ENCODE data around the gene PDP2. TPM values are rescaled to one million over a fixed set of nuclear protein-coding genes. Genes with fewer than 3 reads are reported as not detected.

Gene PDP2
- total RNA-seq, 1 experiment from 2014 or later: 42.0 TPM

GRCh38 chr16:66937725-66938337 lies 57.5 kb downstream of the PDP2 start:
- H3K4me3 ChIP-seq (ENCODE audit: low read depth, low read length, poor library complexity, severe bottlenecking): no peak overlapping the region
- POLR2A ChIA-PET (ENCODE audit: low non-redundant PET): no interaction called here
- DNase-seq (ENCODE audit: low spot score): no peak
- no TSS peak for BruUV-seq (replicated peaks)
- TF ChIP-seq, protein P1, sequence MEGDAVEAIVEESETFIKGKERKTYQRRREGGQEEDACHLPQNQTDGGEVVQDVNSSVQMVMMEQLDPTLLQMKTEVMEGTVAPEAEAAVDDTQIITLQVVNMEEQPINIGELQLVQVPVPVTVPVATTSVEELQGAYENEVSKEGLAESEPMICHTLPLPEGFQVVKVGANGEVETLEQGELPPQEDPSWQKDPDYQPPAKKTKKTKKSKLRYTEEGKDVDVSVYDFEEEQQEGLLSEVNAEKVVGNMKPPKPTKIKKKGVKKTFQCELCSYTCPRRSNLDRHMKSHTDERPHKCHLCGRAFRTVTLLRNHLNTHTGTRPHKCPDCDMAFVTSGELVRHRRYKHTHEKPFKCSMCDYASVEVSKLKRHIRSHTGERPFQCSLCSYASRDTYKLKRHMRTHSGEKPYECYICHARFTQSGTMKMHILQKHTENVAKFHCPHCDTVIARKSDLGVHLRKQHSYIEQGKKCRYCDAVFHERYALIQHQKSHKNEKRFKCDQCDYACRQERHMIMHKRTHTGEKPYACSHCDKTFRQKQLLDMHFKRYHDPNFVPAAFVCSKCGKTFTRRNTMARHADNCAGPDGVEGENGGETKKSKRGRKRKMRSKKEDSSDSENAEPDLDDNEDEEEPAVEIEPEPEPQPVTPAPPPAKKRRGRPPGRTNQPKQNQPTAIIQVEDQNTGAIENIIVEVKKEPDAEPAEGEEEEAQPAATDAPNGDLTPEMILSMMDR (conservative IDR thresholded peaks at IDR 0.05; ENCODE audit: low read depth, low read length): no peak
- no peak for TF ChIP-seq EZH2 (IDR thresholded peaks at IDR 0.05; ENCODE audit: borderline replicate concordance, low read depth, low read length, poor library complexity, severe bottlenecking)
- H3K4me1 ChIP-seq (ENCODE audit: insufficient read depth, low read length, poor library complexity, severe bottlenecking): peaks cover 17% of the 10 kb centered on the region
- no peaks in the 10 kb centered on the region for H3K9me3 ChIP-seq (ENCODE audit: low read depth, low read length, poor library complexity, severe bottlenecking)
- intact Hi-C loops (cut with micrococcal nuclease; ENCODE audit: unreplicated experiment): no loop called here
- H3K36me3 ChIP-seq (ENCODE audit: insufficient read depth, low read length, poor library complexity, severe bottlenecking): peaks cover 31% of the 10 kb centered on the region
- CTCF ChIA-PET: no interaction called here
- no peaks in the 10 kb centered on the region for H3K27me3 ChIP-seq (replicated peaks; ENCODE audit: insufficient read depth, low read depth, low read length, poor library complexity)
- no peak overlapping the region for H3K27ac ChIP-seq (ENCODE audit: low read depth, low read length, poor library complexity, severe bottlenecking)

- Histone ChIP-seq H3K9me3 (ENCODE audit: low read depth, low read length, poor library complexity, severe bottlenecking) (no peaks in the 10 kb centered on the region), H3K27ac (ENCODE audit: low read depth, low read length, poor library complexity, severe bottlenecking) (no peak overlapping the region), H3K27me3 (replicated peaks; ENCODE audit: insufficient read depth, low read depth, low read length, poor library complexity) (no peaks in the 10 kb centered on the region), H3K36me3 (ENCODE audit: insufficient read depth, low read length, poor library complexity, severe bottlenecking) (peaks cover 38% of the 10 kb centered on the region), H3K4me3 (ENCODE audit: low read depth, low read length, poor library complexity, severe bottlenecking) (no peak overlapping the region), H3K4me1 (ENCODE audit: insufficient read depth, low read length, poor library complexity, severe bottlenecking) (peaks cover 8% of the 10 kb centered on the region)
- no TSS peak for BruUV-seq (replicated peaks)
- ChIA-PET POLR2A (ENCODE audit: low non-redundant PET) (no interaction called here), CTCF (no interaction called here)
- TF ChIP-seq, protein P1 (conservative IDR thresholded peaks at IDR 0.05; ENCODE audit: low read depth, low read length): no peak
- TF ChIP-seq EZH2 (IDR thresholded peaks at IDR 0.05; ENCODE audit: borderline replicate concordance, low read depth, low read length, poor library complexity, severe bottlenecking): no peak
- DNase-seq (ENCODE audit: low spot score): no peak
- intact Hi-C loops (cut with micrococcal nuclease; ENCODE audit: unreplicated experiment): no loop called here
These were observed 59.1 kb downstream of the PDP2 start for GRCh38 chr16:66939366-66939765.

- H3K36me3 ChIP-seq (ENCODE audit: insufficient read depth, low read length, poor library complexity, severe bottlenecking): peaks cover 38% of the 10 kb centered on the region
- H3K4me1 ChIP-seq (ENCODE audit: insufficient read depth, low read length, poor library complexity, severe bottlenecking): peaks cover 8% of the 10 kb centered on the region
- H3K4me3 ChIP-seq (ENCODE audit: low read depth, low read length, poor library complexity, severe bottlenecking): no peak overlapping the region
- DNase-seq (ENCODE audit: low spot score): no peak
- ChIA-PET POLR2A (ENCODE audit: low non-redundant PET) (no interaction called here), CTCF (no interaction called here)
- intact Hi-C loops (cut with micrococcal nuclease; ENCODE audit: unreplicated experiment): no loop called here
- no peak overlapping the region for H3K27ac ChIP-seq (ENCODE audit: low read depth, low read length, poor library complexity, severe bottlenecking)
- BruUV-seq (replicated peaks): no TSS peak
- H3K27me3 ChIP-seq (replicated peaks; ENCODE audit: insufficient read depth, low read depth, low read length, poor library complexity): no peaks in the 10 kb centered on the region
- no peaks in the 10 kb centered on the region for H3K9me3 ChIP-seq (ENCODE audit: low read depth, low read length, poor library complexity, severe bottlenecking)
- TF ChIP-seq, protein P1 (conservative IDR thresholded peaks at IDR 0.05; ENCODE audit: low read depth, low read length): no peak
- TF ChIP-seq EZH2 (IDR thresholded peaks at IDR 0.05; ENCODE audit: borderline replicate concordance, low read depth, low read length, poor library complexity, severe bottlenecking): no peak
These were observed 59.9 kb downstream of the PDP2 start for GRCh38 chr16:66940236-66940635.

Other genes with a start within 250 kb of the PDP2 start
- gene CMTM4, start 183.8 kb upstream of the PDP2 start, total RNA-seq (2021): 30.3 and 37.7 TPM in 2 replicates
- 149 and 164 TPM in 2 replicates for gene DYNC1LI2, start 128.9 kb upstream of the PDP2 start, total RNA-seq (2021)
- 0.28 TPM in 1 of 2 replicates, not detected in the other for gene TERB1, start 78.9 kb upstream of the PDP2 start, total RNA-seq (2021)
- gene NAE1, start 49.5 kb upstream of the PDP2 start, total RNA-seq (2021): 172 and 175 TPM in 2 replicates
- gene CA7, start 36.1 kb upstream of the PDP2 start, total RNA-seq (2021): not detected in 2 replicates
- not detected in 2 replicates for gene CDH16, start 38.4 kb downstream of the PDP2 start, total RNA-seq (2021)
- 0.19 and 0.28 TPM in 2 replicates for gene RRAD, start 45.0 kb downstream of the PDP2 start, total RNA-seq (2021)
- gene CIAO2B, start 53.9 kb downstream of the PDP2 start, total RNA-seq (2021): 97.4 and 108 TPM in 2 replicates
- gene CES2, start 55.0 kb downstream of the PDP2 start, total RNA-seq (2021): 37.6 and 39.8 TPM in 2 replicates
- gene CES3, start 80.8 kb downstream of the PDP2 start, total RNA-seq (2021): 3.0 and 3.9 TPM in 2 replicates
- 0.15 TPM in 1 of 2 replicates, not detected in the other for gene CES4A, start 108.1 kb downstream of the PDP2 start, total RNA-seq (2021)
- gene CBFB, start 148.6 kb downstream of the PDP2 start, total RNA-seq (2021): 173 and 185 TPM in 2 replicates
- gene PHAF1, start 229.4 kb downstream of the PDP2 start, total RNA-seq (2021): 23.2 and 23.5 TPM in 2 replicates